GM18526 (cell line): ENCODE data around the gene TOGARAM1.

Source experiments
- POLR2A ChIP-seq: IDR thresholded peaks from 3 replicates; pipeline ENCODE4 v1.6.1; 2011; ENCODE audit not compliant: insufficient read length; ENCODE audit errors: extremely low read depth

TOGARAM1 gene

GRCh38 chr14:45091710-45092109 lies 129.7 kb downstream of the TOGARAM1 start:
- TF ChIP-seq POLR2A: no peak

DNA sequence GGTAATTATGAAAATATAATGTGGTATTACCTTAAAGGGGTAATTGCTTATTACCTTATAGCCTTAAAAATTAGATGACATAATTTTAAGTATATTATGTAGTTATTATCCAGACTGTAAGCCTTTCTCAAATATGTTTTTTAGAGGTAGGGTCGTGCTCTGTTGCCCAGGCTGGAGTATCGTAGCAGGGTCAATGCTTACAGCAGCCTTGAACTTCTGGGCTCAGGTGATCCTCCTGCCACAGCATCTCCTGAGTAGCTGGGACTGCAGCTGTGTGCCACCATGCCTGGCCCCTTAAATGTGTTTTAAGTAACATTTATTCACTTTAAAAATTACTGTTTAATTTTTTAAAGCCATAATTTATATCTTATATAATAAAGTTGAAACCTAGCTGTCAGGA lies 132.3 kb downstream of the TOGARAM1 start:
- TF ChIP-seq POLR2A: no peak

DNA sequence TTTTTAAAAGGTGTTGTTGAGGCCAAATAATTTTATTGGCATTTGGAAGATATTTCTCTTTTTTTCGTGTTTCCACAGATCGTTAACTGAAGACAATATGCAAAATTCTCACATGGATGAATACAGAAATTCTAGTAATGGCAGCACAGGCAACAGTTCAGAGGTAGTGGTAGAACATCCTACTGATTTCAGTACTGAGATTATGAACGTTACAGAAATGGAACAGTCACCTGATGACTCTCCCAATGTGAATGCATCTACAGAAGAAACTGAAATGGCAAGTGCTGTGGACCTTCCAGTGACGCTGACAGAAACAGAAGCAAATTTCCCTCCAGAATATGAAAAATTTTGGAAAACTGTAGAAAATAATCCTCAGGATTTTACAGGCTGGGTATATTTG lies 133.2 kb downstream of the TOGARAM1 start:
- TF ChIP-seq POLR2A: no peak

DNA sequence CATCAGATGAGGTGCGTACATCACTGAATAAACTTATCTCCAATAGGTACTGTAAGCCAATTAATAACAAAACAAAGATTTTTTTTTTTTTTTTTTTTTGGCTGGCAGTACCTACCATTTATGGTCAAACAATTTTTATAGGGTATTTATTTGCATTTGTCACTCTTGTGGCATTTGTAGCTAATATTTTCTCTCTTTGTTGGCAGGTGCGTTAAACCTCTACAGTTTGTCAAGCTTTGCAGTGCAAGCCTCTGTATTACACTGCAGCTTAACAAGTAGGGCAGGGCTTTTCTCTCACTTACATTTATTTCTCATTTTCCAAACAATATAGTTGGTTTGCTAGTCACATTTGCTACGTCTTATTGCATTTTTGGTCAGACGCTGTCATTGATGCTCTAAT lies 134.2 kb downstream of the TOGARAM1 start:
- TF ChIP-seq POLR2A: no peak

DNA sequence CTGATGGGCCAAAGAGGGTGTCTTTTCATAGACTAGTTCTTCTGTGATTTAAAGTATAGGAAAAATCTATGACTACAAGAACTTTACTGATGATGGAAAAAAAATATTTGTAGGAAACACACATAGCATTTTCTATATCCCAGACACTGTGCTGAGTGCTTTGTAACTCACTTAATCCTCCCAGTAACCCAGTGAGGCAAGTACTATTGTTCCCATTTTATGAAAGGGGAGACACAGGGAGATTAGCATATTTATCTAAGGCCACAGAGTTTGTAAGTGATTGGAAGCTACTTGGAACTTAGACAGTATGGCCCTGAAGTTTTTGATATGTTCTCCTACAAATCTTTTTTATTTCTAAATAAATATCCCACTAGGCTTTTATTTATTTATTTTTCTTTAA lies 141.8 kb downstream of the TOGARAM1 start:
- TF ChIP-seq POLR2A: no peak

DNA sequence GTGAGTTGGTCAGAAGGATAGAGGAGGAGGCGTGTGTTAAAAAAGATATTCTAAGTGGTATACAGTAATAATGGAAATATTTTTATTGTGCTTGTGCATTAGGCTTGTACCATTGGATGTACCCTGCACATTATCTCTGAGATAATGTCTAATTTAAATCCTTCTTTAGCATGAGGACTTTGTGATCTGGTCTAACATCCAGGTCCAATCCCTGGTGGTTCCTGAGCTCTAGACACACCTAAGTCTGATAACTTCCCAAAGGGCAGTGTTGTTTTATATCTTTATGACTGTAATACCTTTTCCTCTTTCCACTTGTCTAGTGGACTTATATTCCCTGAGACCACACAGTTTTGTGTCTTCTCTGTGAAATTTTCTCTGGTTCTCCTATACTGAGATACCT lies 142.6 kb downstream of the TOGARAM1 start:
- no peak for TF ChIP-seq POLR2A

GRCh38 chr14:45112896-45113781 lies 151.1 kb downstream of the TOGARAM1 start:
- TF ChIP-seq POLR2A: no peak

DNA sequence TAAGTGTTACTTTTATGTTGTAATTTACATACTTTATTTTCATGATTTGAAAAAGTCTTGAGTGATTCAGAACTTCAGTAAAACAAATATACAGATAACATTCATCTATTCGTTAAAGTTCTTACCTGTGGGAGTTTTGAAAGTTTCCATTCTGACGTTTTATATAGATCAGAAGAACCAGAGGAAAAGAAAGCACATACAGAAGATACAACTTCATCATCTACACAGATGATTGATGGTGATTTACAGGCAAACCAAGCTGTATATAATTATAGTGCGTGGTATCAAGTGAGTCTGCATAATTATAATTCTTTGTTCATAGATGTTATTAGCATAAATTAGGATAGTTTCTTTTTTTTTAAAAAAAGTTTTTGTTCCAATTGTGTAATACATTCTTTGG lies 152.3 kb downstream of the TOGARAM1 start:
- TF ChIP-seq POLR2A: no peak

- TF ChIP-seq POLR2A: no peak
Measured at GRCh38 chr14:45118594-45118993, 156.6 kb downstream of the TOGARAM1 start.

DNA sequence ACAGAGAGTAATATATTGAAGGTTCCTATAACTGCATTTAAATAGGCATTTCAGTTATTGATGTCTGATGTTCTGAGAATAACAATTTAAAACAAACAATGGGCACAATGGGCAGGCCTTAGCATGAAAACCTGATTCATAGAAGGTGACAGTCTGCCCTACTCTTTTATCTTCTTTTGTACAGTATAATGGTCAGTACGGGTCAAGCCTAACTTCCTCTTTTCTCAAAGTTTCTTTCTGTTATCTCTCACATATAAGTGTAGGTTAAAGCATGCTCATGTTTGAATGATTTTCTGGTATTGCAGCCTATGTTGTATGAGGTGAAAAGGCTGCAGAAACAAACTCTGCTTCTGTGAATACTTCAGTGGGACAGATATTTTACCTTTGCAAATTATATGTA lies 158.1 kb downstream of the TOGARAM1 start:
- no peak for TF ChIP-seq POLR2A

DNA sequence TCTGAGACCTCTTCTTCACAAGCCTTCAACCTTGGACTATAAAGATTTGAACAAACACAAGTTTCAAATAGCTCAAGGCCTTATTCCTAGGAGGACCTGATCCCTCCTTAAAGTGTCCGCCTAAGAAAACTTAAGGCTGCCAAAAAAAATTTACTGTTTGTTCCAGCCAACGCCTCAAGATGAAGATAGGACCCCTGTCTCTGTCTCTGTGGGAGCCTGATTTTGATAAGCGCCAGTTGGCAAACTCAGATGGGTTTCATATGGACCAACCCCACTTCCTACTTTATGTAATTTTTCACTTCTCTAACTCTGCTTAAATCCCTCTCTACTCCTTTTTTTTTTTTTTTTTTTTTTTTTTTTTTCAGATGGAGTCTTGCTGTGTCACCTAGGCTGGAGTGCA lies 161.3 kb downstream of the TOGARAM1 start:
- TF ChIP-seq POLR2A: no peak
